Upper lobe of left lung (tissue), 6 donors: ENCODE results near the gene RAB11FIP4. TPM values are rescaled to one million over a fixed set of nuclear protein-coding genes. Genes with fewer than 3 reads are reported as not detected.

Experiments used
- ATAC-seq, 2 donors: fragments of 200-7000 bp; cut with Tn5 transposase; one replicate each; pipeline ENCODE4 v1.9.1; 2022; ENCODE audit warnings: mild to moderate bottlenecking in 2 of 2, moderate library complexity in 2 of 2; ENCODE audit not compliant: low FRiP score in 2 of 2
- DNase-seq, 2 donors: peaks; one replicate each; pipeline ENCODE4 v3.0.0-alpha.2; 2019 to 2020
- H3K27ac ChIP-seq, 4 donors: fragments of 200-600 bp; sonication (generic); one replicate each; pipeline ENCODE4 v1.5.1; 2016 to 2019
- H3K27me3 ChIP-seq, 4 donors: fragments of 200-600 bp; sonication (generic); one replicate each; pipeline ENCODE4 v1.5.1; 2017 to 2019
- H3K36me3 ChIP-seq, 4 donors: fragments of 200-600 bp; sonication (generic); one replicate each; pipeline ENCODE4 v1.5.1; 2016 to 2019
- H3K4me1 ChIP-seq, 4 donors: fragments of 200-600 bp; sonication (generic); one replicate each; pipeline ENCODE4 v1.5.1; 2018 to 2019
- H3K4me3 ChIP-seq, 4 donors: fragments of 200-600 bp; sonication (generic); one replicate each; pipeline ENCODE4 v1.5.1; 2017 to 2019; ENCODE audit warnings: mild to moderate bottlenecking in 2 of 4, moderate library complexity in 1 of 4
- H3K9me3 ChIP-seq, 4 donors: fragments of 200-600 bp; sonication (generic); one replicate each; pipeline ENCODE4 v1.5.1; 2018 to 2019
- CTCF ChIP-seq, 6 experiments: fragments of 450-650 bp in 4 of 6; fragments of 200-600 bp in 2 of 6; sonication (generic) in 2 of 6; IDR thresholded peaks; one replicate each; pipeline ENCODE4 v1.5.1; 2016 to 2019; ENCODE audit warnings: antibody characterized with exemption in 6 of 6
- EP300 ChIP-seq, 4 donors: sonication (generic); formaldehyde crosslinking; IDR thresholded peaks; one replicate each; pipeline ENCODE4 v1.5.1; 2017; ENCODE audit warnings: antibody characterized with exemption in 4 of 4, control low read depth in 2 of 4
- POLR2A ChIP-seq, 4 donors: fragments of 450-650 bp; IDR thresholded peaks; one replicate each; pipeline ENCODE4 v1.5.1; 2016 to 2017; ENCODE audit warnings: antibody characterized with exemption in 4 of 4, mild to moderate bottlenecking in 2 of 4
- POLR2AphosphoS5 ChIP-seq, 2 donors: sonication (generic); formaldehyde crosslinking; IDR thresholded peaks; one replicate each; pipeline ENCODE4 v1.5.1; 2017; ENCODE audit warnings: antibody characterized with exemption in 2 of 2
- WGBS, 2 donors: methylation state at CpG; one replicate each; pipeline ENCODE4 v1.1.5; 2017 to 2018; 5-methylcytosine and 5-hydroxymethylcytosine counted together
- total RNA-seq, 6 donors: library from RNA; depleted of rRNA in 4 of 6; stranded (reverse); fragments of >200 nt in 4 of 6; gene quantifications; one replicate each; pipeline versions ENCODE4 v1.1.0 to v1.2.1, GENCODE V29; 2016 to 2021
- donor health status: DM: no; HTN: no; CAD: no; lungs with moderate emphysema.
- donor health status: DM: no; HTN: yes; CAD: no; lungs with severe emphysema.

The RAB11FIP4 gene
- total RNA-seq, 6 donors from 2014 or later = 15.2 to 36.1 (median 23.3) TPM

GRCh38 chr17:31544186-31544585 lies 152.7 kb downstream of the RAB11FIP4 start:
- Histone ChIP-seq H3K9me3 (no peaks in the 10 kb centered on the region), H3K27me3 (no peaks in the 10 kb centered on the region), H3K36me3 (no peaks in the 10 kb centered on the region), H3K27ac (no peak overlapping the region), H3K4me3 (no peak overlapping the region), H3K4me1 (peaks cover 0 to 9% (median 7%) of the 10 kb centered on the region in 4 donors)
- TF ChIP-seq POLR2A (IDR thresholded peaks at IDR 0.05) (no peak), POLR2AphosphoS5 (IDR thresholded peaks at IDR 0.05) (no peak), CTCF (IDR thresholded peaks at IDR 0.05) (no peak), EP300 (IDR thresholded peaks at IDR 0.05) (no peak)
- 45 to 53% methylated on average over 2 to 3 of the region's 3 CpGs for WGBS, 2 donors
- ATAC-seq = no peak
- no peak for DNase-seq

DNA sequence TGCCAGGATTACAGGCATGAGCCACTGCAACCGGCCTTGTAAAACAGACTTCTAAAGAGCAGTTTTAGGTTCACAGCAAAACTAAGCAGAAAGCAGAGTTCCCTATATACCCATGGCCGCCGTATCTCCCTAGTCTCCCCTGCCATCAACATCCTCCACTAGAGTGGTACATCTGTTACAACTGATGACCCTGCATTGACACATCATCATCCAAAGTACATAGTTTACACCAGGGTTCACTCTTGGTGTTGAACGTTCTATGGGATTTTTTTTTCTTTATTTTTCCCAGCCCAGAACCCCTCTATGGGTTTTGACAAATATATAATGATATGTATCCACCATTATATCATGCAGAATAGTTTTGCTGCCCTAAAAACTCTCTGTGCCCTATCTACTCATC lies 155.2 kb downstream of the RAB11FIP4 start:
- 76 to 84% methylated on average over 3 to 4 of the region's 4 CpGs for WGBS, 2 donors

GRCh38 chr17:31548709-31549108 lies 157.2 kb downstream of the RAB11FIP4 start:
- 59 to 64% methylated on average over 5 of the region's 5 CpGs for WGBS, 2 donors
- no peak for ATAC-seq
- Histone ChIP-seq H3K4me3 (peak overlapping the region in 3 of 4 donors; percentile 85 to 96 (median 92)), H3K27ac (peak overlapping the region; percentile 84 to 94 (median 91)), H3K27me3 (no peaks in the 10 kb centered on the region), H3K4me1 (peaks cover 5 to 20% (median 13%) of the 10 kb centered on the region in 4 donors), H3K36me3 (no peaks in the 10 kb centered on the region), H3K9me3 (no peaks in the 10 kb centered on the region)
- DNase-seq = no peak
- TF ChIP-seq EP300 (IDR thresholded peaks at IDR 0.05) (no peak), POLR2AphosphoS5 (IDR thresholded peaks at IDR 0.05) (no peak), CTCF (IDR thresholded peaks at IDR 0.05) (no peak), POLR2A (IDR thresholded peaks at IDR 0.05) (no peak)

More for the DNA sequence above, 155.2 kb downstream of the RAB11FIP4 start:
- Histone ChIP-seq H3K4me3 (no peak overlapping the region), H3K27ac (no peak overlapping the region), H3K36me3 (no peaks in the 10 kb centered on the region), H3K4me1 (peaks cover 5 to 20% (median 13%) of the 10 kb centered on the region in 4 donors), H3K27me3 (no peaks in the 10 kb centered on the region), H3K9me3 (no peaks in the 10 kb centered on the region)
- ATAC-seq (no peak), DNase-seq (no peak)
- TF ChIP-seq EP300 (IDR thresholded peaks at IDR 0.05) (no peak), POLR2A (IDR thresholded peaks at IDR 0.05) (no peak), CTCF (IDR thresholded peaks at IDR 0.05) (no peak), POLR2AphosphoS5 (IDR thresholded peaks at IDR 0.05) (no peak)

DNA sequence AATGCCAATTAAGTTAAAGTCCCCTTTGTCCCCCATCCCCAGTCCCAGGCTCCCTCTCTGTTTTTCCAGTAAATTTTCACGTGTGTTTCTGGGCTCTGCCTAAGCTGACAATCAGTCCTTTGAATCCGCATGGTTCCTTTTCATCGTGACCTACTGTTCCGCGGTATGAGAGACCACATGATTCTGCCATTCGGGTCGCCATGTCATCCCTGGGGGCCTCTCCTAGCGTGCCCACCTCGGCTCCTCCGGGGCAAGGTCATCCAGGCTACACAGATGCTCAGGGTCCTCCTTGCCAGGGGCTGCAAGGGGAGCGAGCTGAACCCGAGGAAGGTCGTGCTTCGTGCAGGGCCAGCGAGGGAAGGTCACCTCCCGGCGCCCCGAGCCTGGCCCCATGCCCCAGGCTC lies 157.6 kb downstream of the RAB11FIP4 start:
- DNase-seq (no peak), ATAC-seq (peak; percentile 4 to 19)
- WGBS, 2 donors = 1 to 2% methylated on average over 8 to 17 of the region's 18 CpGs

More for the DNA sequence above, 157.6 kb downstream of the RAB11FIP4 start:
- Histone ChIP-seq H3K4me3 (peak overlapping the region; percentile 60 to 96 (median 88)), H3K27ac (peak overlapping the region; percentile 84 to 94 (median 91)), H3K4me1 (peaks cover 5 to 20% (median 13%) of the 10 kb centered on the region in 4 donors), H3K36me3 (no peaks in the 10 kb centered on the region), H3K9me3 (no peaks in the 10 kb centered on the region), H3K27me3 (no peaks in the 10 kb centered on the region)
- TF ChIP-seq EP300 (IDR thresholded peaks at IDR 0.05) (no peak), POLR2AphosphoS5 (IDR thresholded peaks at IDR 0.05) (no peak), CTCF (IDR thresholded peaks at IDR 0.05) (no peak)
